Fibroblast of lung (primary cell): ENCODE measurements around the gene CD247. TPM values are rescaled to one million over a fixed set of nuclear protein-coding genes. Genes with fewer than 3 reads are reported as not detected.

Source experiments
- DNase-seq, 2 donors: peaks; one replicate each; pipeline versions ENCODE4 v3.0.0 to v3.0.0-alpha.2; 2010; ENCODE audit warnings: low read depth in 2 of 2
- H2AFZ ChIP-seq: 2 replicates; pipeline ENCODE4 v1.5.1; 2012; ENCODE audit warnings: low read length, control low read depth, inconsistent platforms
- H3K27ac ChIP-seq: 2 replicates; pipeline ENCODE4 v1.5.1; 2011; ENCODE audit warnings: low read length, control low read depth; ENCODE audit not compliant: insufficient read depth
- H3K27me3 ChIP-seq: 2 replicates; pipeline ENCODE4 v1.5.1; 2011; ENCODE audit warnings: mild to moderate bottlenecking, low read length; ENCODE audit not compliant: control insufficient read depth, insufficient read depth
- H3K36me3 ChIP-seq: 2 replicates; pipeline ENCODE4 v1.5.1; 2011; ENCODE audit warnings: low read length; ENCODE audit not compliant: control insufficient read depth, insufficient read depth
- H3K4me1 ChIP-seq: 2 replicates; pipeline ENCODE4 v1.5.1; 2011; ENCODE audit warnings: low read length; ENCODE audit not compliant: control insufficient read depth, insufficient read depth; ENCODE audit errors: extremely low read depth
- H3K4me2 ChIP-seq: 2 replicates; pipeline ENCODE4 v1.5.1; 2011; ENCODE audit warnings: low read length, control low read depth; ENCODE audit not compliant: insufficient read depth; ENCODE audit errors: extremely low read depth
- H3K4me3 ChIP-seq, 4 experiments: fragments of 200-600 bp in 1 of 4; sonication (generic) in 1 of 4; replicated peaks in 1 of 4; 2 replicates each; pipeline ENCODE4 v1.5.1; 2011 to 2016; ENCODE audit warnings: low read length in 4 of 4, low read depth in 3 of 4, mild to moderate bottlenecking in 3 of 4, control low read depth in 2 of 4, inconsistent platforms in 1 of 4, mixed read lengths in 1 of 4; ENCODE audit not compliant: insufficient read depth in 1 of 4; ENCODE audit errors: control extremely low read depth in 1 of 4
- H3K79me2 ChIP-seq: 2 replicates; pipeline ENCODE4 v1.5.1; 2012; ENCODE audit warnings: mild to moderate bottlenecking, low read length, inconsistent platforms; ENCODE audit not compliant: control insufficient read depth, insufficient read depth
- H3K9ac ChIP-seq: 2 replicates; pipeline ENCODE4 v1.5.1; 2011; ENCODE audit warnings: mild to moderate bottlenecking, low read length, control low read depth; ENCODE audit not compliant: insufficient read depth
- H3K9me3 ChIP-seq: 2 replicates; pipeline ENCODE4 v1.5.1; 2012; ENCODE audit warnings: low read depth, low read length; ENCODE audit not compliant: control insufficient read depth, insufficient read depth
- H4K20me1 ChIP-seq: 2 replicates; pipeline ENCODE4 v1.5.1; 2011; ENCODE audit warnings: low read length; ENCODE audit not compliant: control insufficient read depth, insufficient read depth; ENCODE audit errors: extremely low read depth
- CTCF ChIP-seq, 2 donors: IDR thresholded peaks in 1 of 2; conservative IDR thresholded peaks in 1 of 2; 1 replicate in 1 of 2; 2 replicates in 1 of 2; pipeline ENCODE4 v1.5.1; 2011 to 2012; ENCODE audit warnings: low read length in 2 of 2, control low read depth in 1 of 2, inconsistent platforms in 1 of 2, low read depth in 1 of 2, mild to moderate bottlenecking in 1 of 2
- EZH2 ChIP-seq: IDR thresholded peaks from 2 replicates; pipeline ENCODE4 v1.5.1; 2012; ENCODE audit warnings: low read length, control low read depth, mild to moderate bottlenecking; ENCODE audit errors: missing control alignments
- polyA plus RNA-seq, 2 donors: library from polyadenylated mRNA; depleted of rRNA in 1 of 2; stranded (reverse) in 1 of 2; unstranded in 1 of 2; fragments of >200 nt; gene quantifications; 2 replicates each; pipeline ENCODE4 v1.2.1, GENCODE V29; 2011 to 2012; ENCODE audit warnings: missing spikeins in 1 of 2
- total RNA-seq: library from RNA; depleted of rRNA; stranded (reverse); fragments of >200 nt; gene quantifications from 2 replicates; pipeline ENCODE4 v1.2.1, GENCODE V29; 2014

Gene CD247
- total and polyA plus RNA-seq, 2 donors (not counting 1 experiment from before 2014, with no cell fraction given): not detected

DNA sequence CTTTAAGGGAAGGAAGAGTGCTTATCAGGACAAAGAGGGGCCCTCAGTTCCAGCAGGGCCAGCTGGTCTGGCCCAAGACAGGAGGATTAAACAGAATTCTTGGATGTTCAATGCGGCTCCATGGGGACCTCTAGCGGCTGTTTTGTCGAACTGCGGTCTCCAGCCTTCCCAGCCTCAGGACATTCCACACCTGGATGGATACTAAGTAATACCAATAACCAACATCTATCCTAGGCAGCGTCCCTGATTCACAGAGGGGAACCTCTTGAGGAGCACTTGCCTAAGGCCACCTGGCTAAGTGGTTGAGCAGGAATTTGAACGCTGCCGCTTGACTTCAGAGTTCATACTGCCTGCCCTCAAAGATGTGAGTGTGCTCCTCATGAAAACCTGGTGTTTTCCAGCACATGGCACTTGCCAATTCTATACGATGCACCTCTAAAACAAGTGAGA lies 15.5 kb upstream of the CD247 start:
- peak; percentile 18 to 57 for DNase-seq
- Histone ChIP-seq H2AFZ (no peak overlapping the region), H3K79me2 (no peaks in the 10 kb centered on the region)

DNA sequence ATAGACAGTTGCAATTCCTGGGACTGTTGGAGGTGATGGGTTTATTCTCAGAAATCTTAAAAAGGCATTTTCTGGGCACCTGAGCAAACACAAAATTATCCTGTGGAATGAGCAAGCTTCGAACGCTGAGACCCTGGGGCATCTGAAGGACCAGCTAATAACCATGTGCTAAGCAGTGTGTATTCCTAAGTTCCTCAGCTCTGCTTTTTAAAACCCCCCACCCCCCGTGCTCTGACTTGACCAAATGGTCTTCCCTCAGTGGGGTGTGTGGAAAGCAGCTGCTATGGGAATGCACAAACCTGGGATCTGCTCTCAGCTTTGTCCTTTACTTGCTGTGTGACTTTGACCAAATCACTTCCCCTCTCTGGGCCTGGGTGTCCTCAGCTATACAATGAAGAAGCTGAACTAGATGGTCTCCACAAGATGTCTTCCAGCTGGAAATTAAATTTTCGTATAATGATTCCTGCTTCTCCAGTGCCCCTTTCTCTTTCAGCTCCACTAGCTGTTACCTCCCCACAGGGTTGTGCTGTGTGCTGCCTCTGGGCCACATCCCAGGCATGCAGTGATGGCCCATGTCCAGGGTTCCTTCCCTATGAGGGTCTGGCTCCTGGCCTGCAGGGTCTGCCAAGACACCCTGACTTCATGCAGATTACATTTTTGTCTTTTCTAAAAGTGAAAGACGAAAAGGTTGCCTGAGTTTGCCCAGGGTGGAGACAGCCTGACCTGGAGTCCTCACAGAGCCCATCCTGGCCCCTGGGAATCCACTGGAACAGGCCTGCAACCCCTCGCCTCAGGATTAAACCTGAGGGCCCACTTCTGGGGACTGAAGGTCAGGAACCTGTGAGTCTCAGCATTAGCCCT lies 14.9 kb upstream of the CD247 start:
- Histone ChIP-seq H3K9ac (no peak overlapping the region), H3K4me3 (no peak overlapping the region), H3K79me2 (no peaks in the 10 kb centered on the region), H3K4me1 (no peaks in the 10 kb centered on the region), H4K20me1 (no peaks in the 10 kb centered on the region), H2AFZ (no peak overlapping the region), H3K36me3 (no peaks in the 10 kb centered on the region), H3K27me3 (no peaks in the 10 kb centered on the region), H3K4me2 (no peak overlapping the region), H3K9me3 (no peaks in the 10 kb centered on the region), H3K27ac (no peak overlapping the region)
- TF ChIP-seq CTCF (conservative IDR thresholded peaks at IDR 0.05 in 1 of 2, IDR thresholded peaks at IDR 0.05 in 1 of 2; ENCODE audit: low read depth in 1 of 2, low read length in 2 of 2) (no peak), EZH2 (no peak)
- DNase-seq: no peak

More for the DNA sequence above, 15.5 kb upstream of the CD247 start:
- Histone ChIP-seq H3K27ac (no peak overlapping the region), H4K20me1 (no peaks in the 10 kb centered on the region), H3K27me3 (no peaks in the 10 kb centered on the region), H3K4me2 (no peak overlapping the region), H3K4me3 (no peak overlapping the region), H3K4me1 (no peaks in the 10 kb centered on the region), H3K36me3 (no peaks in the 10 kb centered on the region), H3K9ac (no peak overlapping the region), H3K9me3 (no peaks in the 10 kb centered on the region)
- TF ChIP-seq CTCF (conservative IDR thresholded peaks at IDR 0.05 in 1 of 2, IDR thresholded peaks at IDR 0.05 in 1 of 2; ENCODE audit: low read depth in 1 of 2, low read length in 2 of 2) (peak; percentile 88 to 95), EZH2 (no peak)

- H3K36me3 ChIP-seq: no peaks in the 10 kb centered on the region
- no peak overlapping the region for H2AFZ ChIP-seq
- no peak overlapping the region for H3K9ac ChIP-seq
These were observed 14.0 kb upstream of the CD247 start for GRCh38 chr1:167532375-167532774.

More at GRCh38 chr1:167532375-167532774, 14.0 kb upstream of the CD247 start:
- Histone ChIP-seq H3K27me3 (no peaks in the 10 kb centered on the region), H3K79me2 (no peaks in the 10 kb centered on the region), H3K9me3 (no peaks in the 10 kb centered on the region), H3K4me3 (no peak overlapping the region), H3K27ac (no peak overlapping the region), H3K4me2 (no peak overlapping the region), H3K4me1 (no peaks in the 10 kb centered on the region), H4K20me1 (no peaks in the 10 kb centered on the region)
- TF ChIP-seq EZH2: no peak
- no peak for DNase-seq
